Measurements from ENCODE around the gene ATP13A3. TPM values are rescaled to one million over a fixed set of nuclear protein-coding genes. Genes with fewer than 3 reads are reported as not detected.

The ATP13A3 gene
- 14.5 to 41.2 TPM (median 33.6 TPM) in 5 replicates for total RNA-seq (2022; extraction: Qiagen RNA extraction; ENCODE audit: low read depth)

DNA sequence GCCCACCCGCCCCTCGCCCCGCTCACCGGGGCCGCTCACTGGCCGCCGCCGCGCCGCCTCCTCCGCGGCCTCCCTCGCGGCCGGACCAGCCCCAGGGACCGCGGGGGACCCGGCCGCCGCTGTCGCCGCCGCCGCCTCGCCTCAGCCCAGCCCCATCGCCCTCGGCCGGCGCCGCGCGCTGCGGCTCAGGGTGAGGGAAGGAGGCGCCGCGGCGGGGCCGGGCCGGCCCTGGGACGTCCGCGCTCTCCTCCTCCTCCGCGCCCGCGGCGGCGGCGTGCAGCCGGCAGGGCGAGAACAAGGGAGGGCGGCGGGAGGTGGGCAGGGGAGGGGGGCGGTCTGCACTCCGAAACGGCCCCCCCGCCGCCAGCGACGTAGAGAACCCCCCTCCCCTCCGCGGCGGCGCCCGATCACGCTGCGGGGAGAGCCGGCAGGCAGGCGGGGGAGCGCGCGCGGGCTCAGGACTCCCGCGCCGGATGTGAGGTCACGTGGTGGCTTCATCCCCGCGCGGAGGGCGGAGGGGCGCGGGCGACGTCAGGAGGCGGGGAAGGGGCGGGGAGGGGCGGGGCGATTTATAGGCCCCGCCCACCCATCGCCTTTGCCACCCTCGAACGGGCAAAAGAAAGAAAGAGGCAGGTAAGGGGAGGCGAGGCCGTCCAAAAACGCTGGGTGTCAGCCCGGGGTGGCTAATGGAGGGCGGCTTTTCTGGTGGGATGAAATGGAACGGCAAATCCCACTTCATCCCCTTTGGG, at the start of gene ATP13A3:
ATP13A3 (minus strand) TSS at position 463 of the 749 bp plus-strand sequence. CDS start 24,812 bp downstream, outside the sequence.

DNA sequence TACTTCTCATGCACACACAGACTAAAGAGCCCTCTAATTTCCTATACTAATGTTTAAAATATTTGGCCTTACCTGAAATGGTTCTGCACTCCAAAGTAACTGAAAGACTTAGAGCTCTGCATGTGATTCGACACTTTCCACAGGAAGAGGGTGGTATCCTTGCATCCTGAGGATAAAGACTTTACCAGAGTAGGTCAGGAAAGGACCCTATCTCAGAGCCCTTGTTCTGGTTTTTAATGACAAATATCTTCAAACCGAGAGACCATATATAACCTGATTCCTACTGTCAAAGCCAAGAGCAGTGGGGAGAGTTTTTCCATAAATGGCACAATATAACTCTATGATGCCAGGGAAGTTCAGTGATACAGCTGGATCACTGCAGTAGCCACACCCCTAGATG, 87.6 kb downstream of the ATP13A3 start, which contains the start of gene GP5:
GP5 (minus strand) TSS at position 101 of the 400 bp plus-strand sequence. CDS start 984 bp downstream, outside the sequence.

GRCh38 chr3:194369522-194370279, 117.1 kb downstream of the ATP13A3 start, which contains the start of gene LRRC15:
TSS of gene LRRC15 (minus strand) at chr3:194369743. CDS start at chr3:194361043, 8,700 bp downstream.

Other genes with a start within 250 kb of the ATP13A3 start
- not detected in 5 replicates for gene CPN2, start 135.7 kb downstream of the ATP13A3 start, total RNA-seq (2022; extraction: Qiagen RNA extraction; ENCODE audit: low read depth)
- gene LRRC15, start 117.3 kb downstream of the ATP13A3 start, total RNA-seq (2022; extraction: Qiagen RNA extraction; ENCODE audit: low read depth) = 0.09 to 0.24 TPM (median 0.14 TPM) in 5 replicates
- gene GP5, start 87.7 kb downstream of the ATP13A3 start, total RNA-seq (2022; extraction: Qiagen RNA extraction; ENCODE audit: low read depth) = not detected in 5 replicates
- gene TMEM44, start 146.4 kb upstream of the ATP13A3 start, total RNA-seq (2022; extraction: Qiagen RNA extraction; ENCODE audit: low read depth) = 8.7 to 13.8 TPM (median 13.2 TPM) in 5 replicates
- 31.8 to 33.7 TPM (median 32.2 TPM) in 5 replicates for gene LSG1, start 185.2 kb upstream of the ATP13A3 start, total RNA-seq (2022; extraction: Qiagen RNA extraction; ENCODE audit: low read depth)
- gene FAM43A, start 198.9 kb upstream of the ATP13A3 start, total RNA-seq (2022; extraction: Qiagen RNA extraction; ENCODE audit: low read depth) = 7.2 to 15.9 TPM (median 15.6 TPM) in 5 replicates